Measurements from ENCODE around the gene HPS4. TPM values are rescaled to one million over a fixed set of nuclear protein-coding genes. Genes with fewer than 3 reads are reported as not detected.

HPS4 gene
- total RNA-seq, 2 donors from 2014 or later = 28.3 to 42.5 TPM

DNA sequence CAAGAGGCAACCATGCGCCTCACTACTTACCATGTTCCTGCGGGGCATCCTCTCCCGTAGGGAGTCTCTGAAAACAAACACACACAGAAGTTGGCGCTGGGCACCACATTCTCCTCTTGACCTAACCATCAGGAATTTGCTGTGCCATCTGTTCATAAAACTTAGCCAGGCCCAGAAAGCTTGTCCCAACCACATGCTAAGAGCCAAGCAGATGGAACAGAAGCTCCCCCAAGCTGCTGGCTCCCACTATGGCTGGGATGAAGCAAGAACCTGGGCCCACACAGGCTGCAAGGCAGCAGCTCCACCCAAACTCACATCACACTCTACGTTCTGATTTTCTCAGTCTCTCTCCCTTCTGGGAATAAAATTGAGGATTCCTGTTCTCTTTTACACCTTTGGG is 17.4 kb downstream of the HPS4 start:
- H3K27ac ChIP-seq = no peak overlapping the region
- peaks cover 4% of the 10 kb centered on the region for H3K4me1 ChIP-seq
- no peak for ATAC-seq
- H3K27me3 ChIP-seq = no peaks in the 10 kb centered on the region
- H3K4me3 ChIP-seq = no peak overlapping the region
- H3K36me3 ChIP-seq (replicated peaks in 1 of 2; ENCODE audit: insufficient read depth in 1 of 2, low read depth in 2 of 2) = peaks cover 10 to 45% of the 10 kb centered on the region in 2 donors
- WGBS, 2 donors = 87 to 95% methylated on average over 5 of the region's 5 CpGs
- TF ChIP-seq POLR2A (IDR thresholded peaks at IDR 0.05) (no peak), CTCF (IDR thresholded peaks at IDR 0.05) (no peak)
- intact Hi-C loops (cut with DNase I) = no loop called here
- no peak for DNase-seq
- H3K9me3 ChIP-seq = no peaks in the 10 kb centered on the region

DNA sequence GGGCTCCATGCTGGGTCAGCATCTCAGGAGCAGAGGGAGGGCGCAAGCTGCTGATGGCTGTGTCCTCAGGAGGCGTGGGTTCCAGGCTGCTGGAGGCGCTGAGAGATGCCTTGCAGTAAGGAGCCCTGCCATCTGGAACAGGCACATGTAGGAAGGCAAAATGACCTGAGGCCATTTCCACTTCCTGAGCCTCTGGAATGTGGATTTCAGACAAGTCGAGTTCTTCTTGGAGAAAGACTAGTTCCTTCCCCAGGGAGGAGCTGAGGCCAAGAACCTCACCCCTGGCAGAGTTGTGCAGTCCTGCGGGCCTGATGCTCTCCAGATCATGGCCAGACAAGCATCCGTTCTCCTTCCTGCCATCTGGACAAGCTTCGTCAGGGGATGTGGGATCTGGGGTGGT is 19.3 kb downstream of the HPS4 start:
- 85 to 100% methylated on average over 1 to 7 of the region's 7 CpGs for whole genome bisulfite sequencing, 2 donors
- Histone ChIP-seq H3K27me3 (no peaks in the 10 kb centered on the region), H3K9me3 (no peaks in the 10 kb centered on the region), H3K27ac (no peak overlapping the region), H3K4me3 (no peak overlapping the region), H3K36me3 (replicated peaks in 1 of 2; ENCODE audit: insufficient read depth in 1 of 2, low read depth in 2 of 2) (peaks cover 10 to 35% of the 10 kb centered on the region in 2 donors), H3K4me1 (peaks cover 8% of the 10 kb centered on the region)
- intact Hi-C loops (cut with DNase I) = no loop called here
- DNase-seq (peak in 2 of 4 donors; percentile 21 to 22), ATAC-seq (peak; percentile 18)
- TF ChIP-seq POLR2A (IDR thresholded peaks at IDR 0.05) (no peak), CTCF (IDR thresholded peaks at IDR 0.05) (no peak)

DNA sequence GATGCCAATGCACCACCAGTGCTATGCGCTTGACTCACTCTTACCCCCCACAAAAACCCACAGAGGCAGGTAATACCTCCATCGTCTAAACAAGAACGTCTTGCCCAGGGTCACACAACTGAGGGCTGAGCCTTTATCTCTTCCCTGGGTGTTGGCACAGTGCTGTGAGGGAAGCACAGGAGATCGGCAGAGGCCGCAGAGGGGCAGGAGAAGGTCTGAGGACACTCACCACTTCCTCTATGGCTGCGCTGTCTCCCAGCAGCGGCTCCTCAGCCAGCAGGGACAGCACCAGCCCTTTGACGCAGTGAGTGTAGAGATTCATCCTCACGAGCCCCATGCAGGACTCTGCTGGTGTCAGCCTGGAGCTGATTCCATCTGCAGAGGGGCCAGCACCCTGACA is 19.9 kb downstream of the HPS4 start:
- peaks cover 8 to 30% of the 10 kb centered on the region in 2 donors for H3K36me3 ChIP-seq (replicated peaks in 1 of 2; ENCODE audit: insufficient read depth in 1 of 2, low read depth in 2 of 2)
- no peak for TF ChIP-seq CTCF (IDR thresholded peaks at IDR 0.05)
- TF ChIP-seq POLR2A (IDR thresholded peaks at IDR 0.05) = no peak
- H3K4me1 ChIP-seq = peaks cover 8% of the 10 kb centered on the region
- H3K4me3 ChIP-seq = no peak overlapping the region
- no peaks in the 10 kb centered on the region for H3K9me3 ChIP-seq
- no peak for ATAC-seq
- H3K27me3 ChIP-seq = no peaks in the 10 kb centered on the region
- H3K27ac ChIP-seq = no peak overlapping the region
- DNase-seq = no peak
- WGBS, 2 donors = 61 to 80% methylated on average over 9 of the region's 9 CpGs
- intact Hi-C loops (cut with DNase I) = no loop called here

DNA sequence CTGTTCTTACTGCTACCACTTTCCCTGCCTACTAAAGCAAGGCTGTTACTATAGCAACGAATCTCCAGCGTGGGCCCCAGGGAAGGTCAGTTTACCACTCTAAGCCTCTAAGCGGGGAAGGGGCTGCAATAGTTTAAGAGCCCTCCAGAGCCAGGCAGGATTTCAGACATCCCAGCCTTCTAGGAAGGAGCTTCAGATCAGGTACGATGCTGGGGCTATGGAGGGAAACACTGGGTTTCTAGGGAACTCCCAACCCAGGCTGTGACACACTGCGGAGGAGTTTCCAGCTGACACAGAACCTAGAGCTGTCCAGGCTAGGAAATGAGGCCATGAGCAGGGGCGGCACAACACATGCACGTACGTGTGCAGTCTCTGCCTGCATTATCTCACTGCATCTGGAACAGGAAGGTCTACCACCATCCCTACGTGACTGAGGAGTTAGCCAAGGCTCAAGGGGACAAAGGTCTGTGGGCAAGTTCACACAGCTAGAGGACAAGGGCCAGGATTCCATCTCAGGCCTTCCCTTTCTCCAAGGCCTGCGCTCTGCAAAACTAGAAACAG is 20.4 kb downstream of the HPS4 start:
- 54 to 65% methylated on average over 6 to 10 of the region's 10 CpGs for WGBS, 2 donors
- intact Hi-C loops (cut with DNase I) = no loop called here
- peaks cover 3 to 27% of the 10 kb centered on the region in 2 donors for H3K36me3 ChIP-seq (replicated peaks in 1 of 2; ENCODE audit: insufficient read depth in 1 of 2, low read depth in 2 of 2)

More for the DNA sequence above, 20.4 kb downstream of the HPS4 start:
- Histone ChIP-seq H3K9me3 (no peaks in the 10 kb centered on the region), H3K27ac (no peak overlapping the region), H3K4me1 (peaks cover 8% of the 10 kb centered on the region), H3K4me3 (no peak overlapping the region), H3K27me3 (no peaks in the 10 kb centered on the region)
- TF ChIP-seq CTCF (IDR thresholded peaks at IDR 0.05) = no peak
- no peak for TF ChIP-seq POLR2A (IDR thresholded peaks at IDR 0.05)
- no peak for DNase-seq
- ATAC-seq = no peak

All from body of pancreas (tissue), 4 donors.